ENCODE data around the gene NOX3.

NOX3 gene

GRCh38 chr6:155443168-155443567 is 12.5 kb downstream of the NOX3 start:
- no peaks in the 10 kb centered on the region for H3K9me3 ChIP-seq (ENCODE audit: insufficient read depth, low read depth, low read length)
- H3K9ac ChIP-seq (ENCODE audit: low read depth, low read length), result no peak overlapping the region
- no peaks in the 10 kb centered on the region for H3K27me3 ChIP-seq (ENCODE audit: insufficient read depth, low read length)
- no peak overlapping the region for H3K27ac ChIP-seq (ENCODE audit: low read length)
- peaks cover 3% of the 10 kb centered on the region; the same call in 1 of the 2 replicates for H3K4me1 ChIP-seq (ENCODE audit: insufficient read depth, low read length)
- H3K4me3 ChIP-seq (ENCODE audit: low read length), result no peak overlapping the region
- no peaks in the 10 kb centered on the region for H3K36me3 ChIP-seq (ENCODE audit: insufficient read depth, low read depth, low read length)

DNA sequence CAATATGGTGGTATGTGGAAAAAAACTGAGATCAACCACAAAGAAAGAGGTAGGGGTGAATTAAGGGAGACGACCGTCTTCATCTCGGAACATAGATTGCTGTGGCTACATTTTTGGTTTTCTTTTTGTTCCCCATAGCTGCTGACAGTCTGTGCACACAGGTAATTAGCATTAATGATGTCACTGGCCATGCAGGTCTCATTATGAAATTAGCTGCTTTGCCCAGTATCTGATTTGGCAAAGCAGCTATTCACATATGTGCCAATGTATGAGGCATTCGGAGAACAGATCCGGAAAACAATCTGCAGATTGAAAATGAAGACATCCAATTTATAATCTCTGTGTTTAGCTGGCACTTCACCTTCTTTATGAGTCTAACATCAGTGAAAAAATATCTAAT is 13.1 kb downstream of the NOX3 start:
- no peak overlapping the region for H3K4me3 ChIP-seq (ENCODE audit: low read length)

GRCh38 chr6:155441112-155441465 is 14.6 kb downstream of the NOX3 start:
- peaks cover 3% of the 10 kb centered on the region; the same call in 1 of the 2 replicates for H3K4me1 ChIP-seq (ENCODE audit: insufficient read depth, low read length)
- H3K36me3 ChIP-seq (ENCODE audit: insufficient read depth, low read depth, low read length), result no peaks in the 10 kb centered on the region
- H3K27ac ChIP-seq (ENCODE audit: low read length), result no peak overlapping the region
- no peak overlapping the region for H3K4me3 ChIP-seq (ENCODE audit: low read length)
- H3K9ac ChIP-seq (ENCODE audit: low read depth, low read length), result no peak overlapping the region
- H3K9me3 ChIP-seq (ENCODE audit: insufficient read depth, low read depth, low read length), result no peaks in the 10 kb centered on the region
- H3K27me3 ChIP-seq (ENCODE audit: insufficient read depth, low read length), result no peaks in the 10 kb centered on the region

More for the DNA sequence above, 13.1 kb downstream of the NOX3 start:
- Histone ChIP-seq H3K9me3 (ENCODE audit: insufficient read depth, low read depth, low read length) (no peaks in the 10 kb centered on the region), H3K36me3 (ENCODE audit: insufficient read depth, low read depth, low read length) (no peaks in the 10 kb centered on the region), H3K4me1 (ENCODE audit: insufficient read depth, low read length) (peaks cover 3% of the 10 kb centered on the region; the same call in 1 of the 2 replicates), H3K27me3 (ENCODE audit: insufficient read depth, low read length) (no peaks in the 10 kb centered on the region), H3K9ac (ENCODE audit: low read depth, low read length) (no peak overlapping the region), H3K27ac (ENCODE audit: low read length) (no peak overlapping the region)

- Histone ChIP-seq H3K27ac (ENCODE audit: low read length) (no peak overlapping the region), H3K9me3 (ENCODE audit: insufficient read depth, low read depth, low read length) (no peaks in the 10 kb centered on the region), H3K4me1 (ENCODE audit: insufficient read depth, low read length) (peaks cover 3% of the 10 kb centered on the region; the same call in 1 of the 2 replicates), H3K9ac (ENCODE audit: low read depth, low read length) (no peak overlapping the region), H3K27me3 (ENCODE audit: insufficient read depth, low read length) (no peaks in the 10 kb centered on the region), H3K4me3 (ENCODE audit: low read length) (no peak overlapping the region), H3K36me3 (ENCODE audit: insufficient read depth, low read depth, low read length) (no peaks in the 10 kb centered on the region)
Observed at GRCh38 chr6:155440398-155441111, 15.1 kb downstream of the NOX3 start.

- H3K4me1 ChIP-seq (ENCODE audit: insufficient read depth, low read length), result peaks cover 3% of the 10 kb centered on the region; the same call in 1 of the 2 replicates
- no peak overlapping the region for H3K27ac ChIP-seq (ENCODE audit: low read length)
- no peaks in the 10 kb centered on the region for H3K9me3 ChIP-seq (ENCODE audit: insufficient read depth, low read depth, low read length)
- no peak overlapping the region for H3K9ac ChIP-seq (ENCODE audit: low read depth, low read length)
- H3K36me3 ChIP-seq (ENCODE audit: insufficient read depth, low read depth, low read length), result no peaks in the 10 kb centered on the region
- H3K4me3 ChIP-seq (ENCODE audit: low read length), result no peak overlapping the region
- H3K27me3 ChIP-seq (ENCODE audit: insufficient read depth, low read length), result no peaks in the 10 kb centered on the region
Observed at GRCh38 chr6:155439376-155439775, 16.3 kb downstream of the NOX3 start.

DNA sequence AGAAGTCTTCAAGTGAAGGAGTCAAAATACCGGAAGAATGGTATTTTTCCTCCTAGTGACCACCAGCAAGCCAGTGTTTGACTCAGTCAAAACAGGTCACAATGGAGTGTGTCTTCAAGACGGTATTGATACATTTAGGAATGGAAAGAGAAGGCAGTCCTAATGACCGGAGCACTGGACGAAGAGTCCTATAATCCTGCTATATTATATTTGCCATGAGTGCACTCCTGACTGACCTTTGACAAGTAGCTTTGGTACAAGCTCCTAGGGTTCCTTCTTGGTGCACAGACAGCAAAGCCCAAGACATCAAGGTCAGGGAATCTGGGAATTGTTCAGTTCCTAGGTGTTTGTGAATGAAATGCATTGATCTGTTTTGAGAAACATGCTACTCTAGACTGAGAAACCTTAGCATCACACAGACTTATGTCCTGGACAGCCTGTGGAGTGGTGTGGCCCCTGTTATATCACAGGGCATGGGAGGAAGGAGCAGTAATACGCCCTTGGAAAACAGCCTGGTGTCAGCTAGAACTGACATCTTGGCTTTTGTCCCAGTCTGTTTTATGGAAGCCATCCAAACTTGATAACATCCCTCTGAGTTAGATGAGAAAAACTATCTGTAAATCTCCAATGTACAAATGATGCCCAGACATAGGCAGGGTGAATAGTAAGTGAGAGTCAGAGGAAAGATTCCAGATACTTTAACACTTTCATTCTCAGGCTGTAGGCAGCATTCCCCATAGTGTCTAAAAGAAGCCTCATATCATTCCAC is 18.5 kb downstream of the NOX3 start:
- H3K4me3 ChIP-seq (ENCODE audit: low read length), result no peak overlapping the region
- H3K36me3 ChIP-seq (ENCODE audit: insufficient read depth, low read depth, low read length), result no peaks in the 10 kb centered on the region
- H3K9me3 ChIP-seq (ENCODE audit: insufficient read depth, low read depth, low read length), result no peaks in the 10 kb centered on the region
- H3K27ac ChIP-seq (ENCODE audit: low read length), result no peak overlapping the region
- H3K27me3 ChIP-seq (ENCODE audit: insufficient read depth, low read length), result no peaks in the 10 kb centered on the region
- no peak overlapping the region for H3K9ac ChIP-seq (ENCODE audit: low read depth, low read length)
- no peaks in the 10 kb centered on the region for H3K4me1 ChIP-seq (ENCODE audit: insufficient read depth, low read length)

GRCh38 chr6:155434829-155435423 is 20.7 kb downstream of the NOX3 start:
- Histone ChIP-seq H3K9me3 (ENCODE audit: insufficient read depth, low read depth, low read length) (no peaks in the 10 kb centered on the region), H3K36me3 (ENCODE audit: insufficient read depth, low read depth, low read length) (no peaks in the 10 kb centered on the region), H3K4me1 (ENCODE audit: insufficient read depth, low read length) (no peaks in the 10 kb centered on the region), H3K27me3 (ENCODE audit: insufficient read depth, low read length) (no peaks in the 10 kb centered on the region), H3K4me3 (ENCODE audit: low read length) (no peak overlapping the region), H3K27ac (ENCODE audit: low read length) (no peak overlapping the region), H3K9ac (ENCODE audit: low read depth, low read length) (no peak overlapping the region)

DNA sequence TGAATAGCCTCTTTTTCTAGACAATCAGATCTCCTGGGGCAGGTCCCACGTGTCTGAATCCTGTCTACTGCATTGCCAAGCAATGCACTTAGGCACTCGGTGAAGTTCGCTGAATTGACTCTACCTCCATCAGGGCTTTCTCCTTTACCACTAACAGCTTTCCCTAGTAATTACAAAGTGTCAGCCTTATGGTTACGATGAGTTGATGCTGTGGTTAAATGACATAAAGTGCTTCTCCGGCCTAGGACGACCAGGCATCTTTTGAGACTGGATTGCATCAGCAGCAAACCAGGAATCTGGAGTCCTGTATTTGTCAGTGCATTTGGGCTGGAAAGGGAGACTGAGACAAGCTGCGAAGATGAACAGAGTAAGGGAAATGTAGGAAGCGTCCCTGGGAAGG is 21.5 kb downstream of the NOX3 start:
- no peaks in the 10 kb centered on the region for H3K36me3 ChIP-seq (ENCODE audit: insufficient read depth, low read depth, low read length)
- H3K4me3 ChIP-seq (ENCODE audit: low read length), result no peak overlapping the region
- no peaks in the 10 kb centered on the region for H3K27me3 ChIP-seq (ENCODE audit: insufficient read depth, low read length)
- H3K9ac ChIP-seq (ENCODE audit: low read depth, low read length), result no peak overlapping the region
- H3K4me1 ChIP-seq (ENCODE audit: insufficient read depth, low read length), result no peaks in the 10 kb centered on the region
- H3K27ac ChIP-seq (ENCODE audit: low read length), result no peak overlapping the region
- H3K9me3 ChIP-seq (ENCODE audit: insufficient read depth, low read depth, low read length), result no peaks in the 10 kb centered on the region

- Histone ChIP-seq H3K4me3 (ENCODE audit: low read length) (no peak overlapping the region), H3K9ac (ENCODE audit: low read depth, low read length) (no peak overlapping the region), H3K36me3 (ENCODE audit: insufficient read depth, low read depth, low read length) (no peaks in the 10 kb centered on the region), H3K27me3 (ENCODE audit: insufficient read depth, low read length) (no peaks in the 10 kb centered on the region), H3K27ac (ENCODE audit: low read length) (no peak overlapping the region), H3K4me1 (ENCODE audit: insufficient read depth, low read length) (0 out of 2 replicates have a peak, but pooled peaks cover 7% of the 10 kb centered on the region), H3K9me3 (ENCODE audit: insufficient read depth, low read depth, low read length) (no peaks in the 10 kb centered on the region)
Observed at GRCh38 chr6:155432293-155432692, 23.3 kb downstream of the NOX3 start.

DNA sequence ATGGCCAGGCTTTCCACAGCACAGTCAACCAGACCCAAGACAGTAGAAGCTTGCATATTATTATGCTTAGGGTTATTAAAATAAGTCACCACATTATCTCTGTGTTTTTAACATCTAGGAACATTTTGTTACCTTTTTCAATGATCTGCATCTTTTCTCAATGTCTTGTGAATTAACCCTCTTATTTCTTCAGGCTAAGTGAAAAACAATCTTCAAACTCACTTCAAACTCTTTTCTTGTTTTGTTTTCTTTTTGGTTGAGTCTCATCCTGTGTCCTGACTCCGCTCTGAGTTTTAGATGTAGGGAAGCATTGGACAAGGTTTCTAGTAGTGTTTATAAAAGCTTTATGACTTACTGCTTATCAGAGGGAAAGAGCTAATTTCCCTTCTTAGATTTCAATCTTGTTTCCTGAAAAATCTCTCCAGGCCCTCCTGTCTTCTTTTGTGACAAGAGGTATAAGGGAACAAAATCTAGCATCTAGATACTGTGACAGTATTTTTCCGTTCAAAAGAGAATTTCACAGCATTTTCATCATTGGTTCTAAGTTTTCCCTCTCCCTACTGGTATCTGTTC is 26.2 kb downstream of the NOX3 start:
- H3K4me1 ChIP-seq (ENCODE audit: insufficient read depth, low read length), result 0 out of 2 replicates have a peak, but pooled peaks cover 7% of the 10 kb centered on the region
- no peak overlapping the region for H3K9ac ChIP-seq (ENCODE audit: low read depth, low read length)
- H3K27me3 ChIP-seq (ENCODE audit: insufficient read depth, low read length), result no peaks in the 10 kb centered on the region
- H3K4me3 ChIP-seq (ENCODE audit: low read length), result no peak overlapping the region
- no peaks in the 10 kb centered on the region for H3K9me3 ChIP-seq (ENCODE audit: insufficient read depth, low read depth, low read length)
- no peaks in the 10 kb centered on the region for H3K36me3 ChIP-seq (ENCODE audit: insufficient read depth, low read depth, low read length)
- H3K27ac ChIP-seq (ENCODE audit: low read length), result no peak overlapping the region

DNA sequence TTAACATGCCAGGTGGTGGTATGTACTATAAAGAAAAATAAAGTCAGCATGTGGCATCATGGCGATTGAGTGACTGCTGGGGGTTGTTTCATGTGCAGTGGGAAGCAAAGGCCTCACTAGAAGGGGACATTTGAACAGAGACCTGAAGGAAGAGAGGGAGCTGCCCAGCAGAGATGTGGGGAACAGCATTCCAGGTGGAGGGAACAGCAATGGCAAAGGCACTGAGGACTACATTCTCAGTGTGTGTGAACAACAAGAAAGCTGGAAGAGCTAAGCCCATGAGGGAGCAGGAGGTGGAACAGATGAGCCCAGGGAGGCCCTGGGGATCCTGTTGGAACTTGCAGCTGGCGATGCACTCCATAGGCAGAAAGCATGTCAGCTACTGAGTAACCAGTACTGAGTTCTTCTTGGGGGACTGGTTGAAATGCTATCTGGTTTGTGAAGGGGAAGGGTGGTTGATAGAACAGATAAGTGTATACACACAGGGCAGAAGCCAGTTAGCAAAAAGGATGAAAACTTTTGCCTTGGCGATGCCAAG is 29.2 kb downstream of the NOX3 start:
- no peaks in the 10 kb centered on the region for H3K9me3 ChIP-seq (ENCODE audit: insufficient read depth, low read depth, low read length)
- no peak overlapping the region for H3K27ac ChIP-seq (ENCODE audit: low read length)
- H3K4me3 ChIP-seq (ENCODE audit: low read length), result no peak overlapping the region
- H3K4me1 ChIP-seq (ENCODE audit: insufficient read depth, low read length), result 0 out of 2 replicates have a peak, but pooled peaks cover 7% of the 10 kb centered on the region
- H3K9ac ChIP-seq (ENCODE audit: low read depth, low read length), result no peak overlapping the region
- H3K36me3 ChIP-seq (ENCODE audit: insufficient read depth, low read depth, low read length), result no peaks in the 10 kb centered on the region
- H3K27me3 ChIP-seq (ENCODE audit: insufficient read depth, low read length), result no peaks in the 10 kb centered on the region

Data from iPS-20b (cell line).